Measurements from ENCODE around the gene STX8.

Gene STX8

DNA sequence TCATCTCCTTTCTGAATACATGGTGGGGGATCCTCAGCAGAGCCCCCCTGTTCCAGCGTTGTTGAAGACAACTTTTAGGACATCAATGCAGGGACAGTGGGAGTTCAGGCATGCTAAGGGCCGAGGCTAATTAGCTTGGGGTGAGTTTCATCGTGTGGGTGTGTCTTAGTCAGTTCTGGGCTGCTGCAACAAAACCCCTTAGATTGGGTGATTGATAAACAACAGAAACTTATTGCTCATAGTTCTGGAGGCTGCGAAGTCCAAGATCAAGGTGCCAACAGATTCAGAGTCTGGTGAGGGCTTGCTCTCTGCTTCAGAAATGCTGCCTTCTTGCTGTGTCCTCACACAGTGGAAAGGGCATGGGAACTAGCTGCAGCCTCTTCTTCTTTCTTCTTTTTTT, 340.3 kb downstream of the STX8 start:
- H3K4me1 ChIP-seq (ENCODE audit: control insufficient read depth, insufficient read depth, low read length) = peaks cover 7% of the 10 kb centered on the region
- ChIA-PET CTCF (no interaction called here), POLR2A (no interaction called here)
- H3K4me3 ChIP-seq (ENCODE audit: low read depth, low read length) = no peak overlapping the region
- no peaks in the 10 kb centered on the region for H3K9me3 ChIP-seq (ENCODE audit: control insufficient read depth, insufficient read depth, low read depth, low read length)
- H3K27ac ChIP-seq (ENCODE audit: extremely low read depth, low read depth, low read length) = no peak overlapping the region
- TF ChIP-seq ZNF529 (tag by site-specific recombination; IDR thresholded peaks at IDR 0.05; ENCODE audit: insufficient replicate concordance) (no peak), ZFHX2 (tag by site-specific recombination; conservative IDR thresholded peaks at IDR 0.05) (0 out of 2 replicates have a peak, but pooled peaks have one; percentile 6), GLI2 (tag by site-specific recombination; IDR thresholded peaks at IDR 0.05; ENCODE audit: borderline replicate concordance, low read depth) (no peak), ZSCAN4 (tag by site-specific recombination; IDR thresholded peaks at IDR 0.05) (no peak), ZNF768 (tag by site-specific recombination; IDR thresholded peaks at IDR 0.05) (no peak)
- H3K36me3 ChIP-seq (ENCODE audit: control insufficient read depth in 2 of 2, insufficient read depth in 1 of 2, low read length in 2 of 2) = no peaks in the 10 kb centered on the region

GRCh38 chr17:9234389-9234945, 341.2 kb downstream of the STX8 start:
- no peak for TF ChIP-seq ZNF791 (tag by site-specific recombination; IDR thresholded peaks at IDR 0.05)
- no peak for TF ChIP-seq ZNF777 (tag by site-specific recombination; IDR thresholded peaks at IDR 0.05; ENCODE audit: borderline replicate concordance)
- no peak for TF ChIP-seq ZNF202 (tag by site-specific recombination; IDR thresholded peaks at IDR 0.05; ENCODE audit: borderline replicate concordance)
- no peak for TF ChIP-seq HOXC10 (CRISPR knock-in tag; IDR thresholded peaks at IDR 0.05)
- no peak for TF ChIP-seq ZNF239 (tag by site-specific recombination; IDR thresholded peaks at IDR 0.05)
- no peak for TF ChIP-seq AEBP2 (tag by site-specific recombination; IDR thresholded peaks at IDR 0.05; ENCODE audit: borderline replicate concordance)
- no peak for TF ChIP-seq HIC1 (tag by site-specific recombination; IDR thresholded peaks at IDR 0.05)
- TF ChIP-seq RBAK (tag by site-specific recombination; IDR thresholded peaks at IDR 0.05) = no peak
- TF ChIP-seq ZFP41 (tag by site-specific recombination; IDR thresholded peaks at IDR 0.05; ENCODE audit: borderline replicate concordance) = no peak
- ChIA-PET CTCF (interaction anchor here (0.7 kb wide), 1 partner anchor 27 kb away, joined by 3 read pairs; no protein-coding TSS in a partner anchor), POLR2A (no interaction called here)
- H3K4me3 ChIP-seq (ENCODE audit: low read depth, low read length) = no peak overlapping the region
- no peak overlapping the region for H3K27ac ChIP-seq (ENCODE audit: extremely low read depth, low read depth, low read length)
- H3K36me3 ChIP-seq (ENCODE audit: control insufficient read depth in 2 of 2, insufficient read depth in 1 of 2, low read length in 2 of 2) = no peaks in the 10 kb centered on the region
- H3K9me3 ChIP-seq (ENCODE audit: control insufficient read depth, insufficient read depth, low read depth, low read length) = no peaks in the 10 kb centered on the region
- H3K4me1 ChIP-seq (ENCODE audit: control insufficient read depth, insufficient read depth, low read length) = peaks cover 4% of the 10 kb centered on the region

DNA sequence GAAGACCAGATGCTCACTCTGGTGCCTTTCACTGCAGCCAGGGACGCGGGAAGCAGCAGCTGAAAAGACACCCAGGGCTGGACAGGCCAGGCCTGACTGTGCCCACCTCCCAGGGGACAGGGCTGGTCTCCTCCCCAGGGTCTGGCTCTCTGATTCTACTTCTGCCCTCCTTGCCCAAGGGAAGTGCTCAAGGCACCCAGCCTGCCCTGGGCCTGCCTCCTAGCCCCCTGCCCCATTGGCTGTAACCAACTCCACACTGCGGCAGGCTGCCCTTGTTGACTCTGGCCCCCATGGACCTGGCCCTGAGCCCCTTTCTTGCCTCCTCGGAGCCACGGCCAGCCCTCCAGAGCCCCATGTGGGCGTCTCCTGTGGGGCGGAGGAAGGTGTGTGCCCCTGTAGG, 341.9 kb downstream of the STX8 start:
- Histone ChIP-seq H3K9me3 (ENCODE audit: control insufficient read depth, insufficient read depth, low read depth, low read length) (no peaks in the 10 kb centered on the region), H3K27ac (ENCODE audit: extremely low read depth, low read depth, low read length) (no peak overlapping the region), H3K36me3 (ENCODE audit: control insufficient read depth in 2 of 2, insufficient read depth in 1 of 2, low read length in 2 of 2) (peaks cover 0 to 2% of the 10 kb centered on the region in 2 experiments; a peak in 1 of 3 replicates), H3K4me1 (ENCODE audit: control insufficient read depth, insufficient read depth, low read length) (no peaks in the 10 kb centered on the region), H3K4me3 (ENCODE audit: low read depth, low read length) (no peak overlapping the region)
- TF ChIP-seq ZNF701 (tag by site-specific recombination; IDR thresholded peaks at IDR 0.05) (no peak), ZNF175 (tag by site-specific recombination; IDR thresholded peaks at IDR 0.05) (no peak), ZNF792 (tag by site-specific recombination; IDR thresholded peaks at IDR 0.05) (no peak), REPIN1 (tag by site-specific recombination; IDR thresholded peaks at IDR 0.05; ENCODE audit: low read depth) (no peak)
- ChIA-PET CTCF (interaction anchor here (0.6 kb wide), 1 partner anchor 236 kb away, joined by 3 read pairs; no protein-coding TSS in a partner anchor), POLR2A (no interaction called here)

Data from HEK293 (cell line).